Activated naive CD8-positive, alpha-beta T cell (primary cell): Measurements from ENCODE around the gene TNNI3.

Experiments
- H3K27ac Mint-ChIP-seq: one replicate; pipeline ENCODE4 v1.8.0; 2021; ENCODE audit warnings: mixed read lengths
- H3K27me3 Mint-ChIP-seq: one replicate; pipeline ENCODE4 v1.8.0; 2021; ENCODE audit warnings: mixed read lengths
- H3K36me3 Mint-ChIP-seq: one replicate; pipeline ENCODE4 v1.8.0; 2021; ENCODE audit warnings: mixed read lengths
- H3K4me1 Mint-ChIP-seq: one replicate; pipeline ENCODE4 v1.8.0; 2021; ENCODE audit warnings: low read depth, mixed read lengths
- H3K4me3 Mint-ChIP-seq: one replicate; pipeline ENCODE4 v1.8.0; 2021; ENCODE audit warnings: mild to moderate bottlenecking, mixed read lengths
- H3K9me3 Mint-ChIP-seq: one replicate; pipeline ENCODE4 v1.8.0; 2021; ENCODE audit warnings: low read depth, mixed read lengths

Gene TNNI3

DNA sequence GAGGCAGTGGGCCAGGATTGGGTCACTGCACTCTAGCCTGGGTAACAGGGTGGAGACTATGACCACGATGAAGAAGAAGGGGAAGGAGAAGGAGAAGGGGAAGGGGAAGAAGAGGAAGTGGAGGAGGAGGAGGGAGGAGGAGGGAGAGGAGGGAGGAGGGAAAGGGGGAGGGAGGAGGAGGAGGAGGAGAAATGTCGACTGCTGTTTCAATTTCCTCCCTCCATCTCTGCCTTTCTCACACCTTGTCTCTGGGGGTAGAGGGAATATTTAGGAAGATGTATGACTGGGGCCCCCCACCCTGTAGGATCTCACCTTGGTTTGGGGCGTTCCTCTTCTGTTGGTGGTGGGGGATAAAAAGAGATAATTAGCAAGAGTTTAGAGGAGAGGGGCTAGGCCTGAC lies 12.3 kb downstream of the TNNI3 start:
- Mint-ChIP-seq H3K9me3 (no peaks in the 10 kb centered on the region), H3K36me3 (peaks cover 4% of the 10 kb centered on the region), H3K4me1 (peaks cover 6% of the 10 kb centered on the region), H3K4me3 (no peak overlapping the region), H3K27ac (no peak overlapping the region), H3K27me3 (peaks cover 32% of the 10 kb centered on the region)

DNA sequence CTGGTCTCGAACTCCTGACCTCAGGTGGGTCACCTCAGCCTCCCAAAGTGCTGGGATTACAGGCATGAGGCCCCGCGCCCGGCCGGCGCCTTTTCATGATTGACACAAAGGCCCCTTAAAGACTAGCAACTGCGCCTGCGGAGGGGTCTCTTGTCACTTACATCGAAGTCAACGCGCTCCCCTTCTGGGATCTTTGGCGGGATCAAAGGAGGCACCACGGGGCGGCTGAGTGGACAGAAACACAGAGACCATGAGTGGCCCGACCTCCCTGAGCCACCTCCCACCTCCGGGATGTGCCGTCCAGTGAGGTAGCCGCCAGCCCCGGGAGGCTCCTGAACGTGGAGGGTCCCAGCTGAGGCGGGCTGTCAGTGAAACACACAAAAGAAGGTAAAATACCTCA lies 15.8 kb downstream of the TNNI3 start:
- H3K4me3 Mint-ChIP-seq: no peak overlapping the region
- peaks cover 27% of the 10 kb centered on the region for H3K27me3 Mint-ChIP-seq
- no peaks in the 10 kb centered on the region for H3K9me3 Mint-ChIP-seq
- peaks cover 4% of the 10 kb centered on the region for H3K36me3 Mint-ChIP-seq
- H3K27ac Mint-ChIP-seq: no peak overlapping the region
- H3K4me1 Mint-ChIP-seq: peaks cover 6% of the 10 kb centered on the region

DNA sequence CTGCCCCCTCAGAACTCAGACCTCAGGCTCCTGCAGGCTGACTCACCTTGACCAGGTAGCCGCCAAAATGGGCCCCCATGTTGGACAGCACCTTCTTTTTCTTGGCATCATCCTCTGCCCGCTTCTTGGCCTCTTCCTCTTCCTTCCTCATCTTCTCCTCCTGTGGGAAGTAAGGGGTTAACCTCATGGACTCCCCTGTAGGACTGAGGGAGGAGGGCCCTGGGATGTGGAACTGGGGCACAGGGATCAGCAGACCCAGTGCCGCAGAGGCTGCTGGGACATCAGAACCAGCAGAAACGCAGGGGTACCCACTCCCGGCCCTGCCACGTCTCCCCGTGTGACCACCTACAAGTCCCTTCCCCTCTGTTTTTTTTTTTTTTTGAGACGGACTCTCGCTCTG lies 19.6 kb downstream of the TNNI3 start:
- no peaks in the 10 kb centered on the region for H3K36me3 Mint-ChIP-seq
- peaks cover 3% of the 10 kb centered on the region for H3K4me1 Mint-ChIP-seq
- H3K4me3 Mint-ChIP-seq: no peak overlapping the region
- H3K9me3 Mint-ChIP-seq: no peaks in the 10 kb centered on the region
- H3K27ac Mint-ChIP-seq: no peak overlapping the region
- peaks cover 10% of the 10 kb centered on the region for H3K27me3 Mint-ChIP-seq

DNA sequence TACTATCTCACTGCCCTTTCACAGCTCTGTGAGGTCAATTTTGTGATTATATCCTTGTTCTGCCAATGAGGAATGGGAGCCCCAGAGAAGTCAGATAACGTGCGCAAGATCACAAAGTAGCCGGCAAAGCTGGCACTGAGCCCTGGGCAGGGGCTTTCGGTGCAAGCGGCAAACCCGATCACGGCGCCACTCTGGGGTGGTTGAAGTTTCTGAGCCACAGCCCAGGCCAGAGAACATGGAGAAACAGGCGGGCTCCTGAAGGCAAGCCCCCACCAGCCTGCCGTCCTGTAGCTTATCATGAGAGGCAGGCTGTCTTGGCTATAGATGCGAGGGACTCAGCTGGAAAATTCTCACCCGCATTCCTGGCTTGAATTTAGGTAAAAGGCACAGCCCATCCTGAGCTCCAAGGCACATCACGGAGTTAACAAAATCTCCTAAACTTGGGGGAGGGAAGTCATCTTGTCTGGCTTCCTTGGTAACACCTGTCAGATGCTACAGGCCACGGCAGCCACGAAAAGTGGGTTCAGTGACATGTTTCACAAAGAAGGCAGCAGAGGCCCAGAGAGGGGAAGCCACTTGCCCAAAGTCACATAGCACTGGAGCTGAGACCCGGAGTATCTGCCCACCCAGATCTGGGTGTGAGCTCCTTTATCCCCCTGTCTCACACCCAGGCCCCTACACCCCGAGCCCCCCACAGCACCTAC lies 21.0 kb downstream of the TNNI3 start:
- H3K27me3 Mint-ChIP-seq: peaks cover 14% of the 10 kb centered on the region
- H3K27ac Mint-ChIP-seq: no peak overlapping the region
- no peak overlapping the region for H3K4me3 Mint-ChIP-seq
- no peaks in the 10 kb centered on the region for H3K36me3 Mint-ChIP-seq
- no peaks in the 10 kb centered on the region for H3K9me3 Mint-ChIP-seq
- H3K4me1 Mint-ChIP-seq: peaks cover 3% of the 10 kb centered on the region

DNA sequence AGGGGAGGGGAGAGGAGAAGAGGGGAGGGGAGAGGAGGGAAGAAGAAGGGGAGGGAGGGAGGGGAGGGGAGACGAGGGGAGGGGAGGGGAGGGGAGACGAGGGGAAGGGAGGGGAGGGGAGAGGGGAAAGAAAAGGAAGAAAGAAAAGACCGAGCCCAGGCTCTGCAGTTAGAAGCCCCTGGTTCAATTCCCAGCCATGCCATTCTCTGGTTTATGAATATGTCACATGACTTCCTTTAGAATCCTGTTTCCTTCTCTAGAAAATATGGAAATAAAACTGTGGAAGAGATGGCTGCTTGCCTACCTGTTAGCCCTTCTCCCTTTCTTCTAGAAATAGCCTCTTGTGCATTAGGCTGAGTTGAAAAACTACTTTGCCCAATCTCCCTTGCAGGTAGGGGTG lies 22.8 kb downstream of the TNNI3 start:
- no peak overlapping the region for H3K4me3 Mint-ChIP-seq
- H3K27me3 Mint-ChIP-seq: peaks cover 21% of the 10 kb centered on the region
- H3K4me1 Mint-ChIP-seq: no peaks in the 10 kb centered on the region
- no peak overlapping the region for H3K27ac Mint-ChIP-seq
- no peaks in the 10 kb centered on the region for H3K36me3 Mint-ChIP-seq
- no peaks in the 10 kb centered on the region for H3K9me3 Mint-ChIP-seq

DNA sequence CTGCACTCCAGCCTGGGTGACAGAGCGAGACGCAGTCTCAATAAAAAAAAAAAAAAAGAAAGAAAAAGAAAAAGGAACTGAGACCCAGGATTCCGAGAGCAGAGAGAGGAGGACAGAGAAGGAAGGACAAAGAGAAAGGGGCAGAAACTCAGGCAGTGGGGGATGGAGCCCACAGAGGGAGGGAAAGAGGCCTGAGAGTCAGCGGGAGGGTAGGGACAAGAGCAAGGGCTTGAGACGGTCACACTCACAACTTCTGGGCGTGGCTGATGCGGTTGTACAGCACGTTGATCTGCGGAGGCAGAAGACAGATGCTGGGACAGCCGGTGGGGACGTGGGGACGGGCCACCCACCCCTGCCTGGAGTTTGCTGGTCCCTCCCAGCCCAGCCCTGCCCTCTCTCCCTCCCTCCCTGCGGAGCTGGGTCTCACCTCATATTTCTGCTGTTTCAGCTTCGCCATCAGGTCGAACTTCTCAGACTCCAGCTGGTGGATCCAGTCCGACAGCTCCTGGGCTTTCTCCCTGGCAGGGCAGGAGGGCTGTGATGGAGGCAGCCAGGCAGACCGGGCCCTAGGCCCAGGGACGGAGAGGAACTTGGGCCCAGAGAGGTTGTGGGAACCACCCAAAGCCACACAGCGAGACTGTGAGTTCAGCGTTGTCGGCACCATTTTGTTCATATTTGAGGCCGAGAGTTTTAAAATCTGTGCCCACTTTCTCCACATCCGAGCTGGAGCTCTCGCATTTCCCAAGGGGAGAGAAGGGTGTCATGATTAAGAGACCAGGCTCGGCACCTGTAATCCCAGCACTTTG lies 23.7 kb downstream of the TNNI3 start:
- peaks cover 25% of the 10 kb centered on the region for H3K27me3 Mint-ChIP-seq

DNA sequence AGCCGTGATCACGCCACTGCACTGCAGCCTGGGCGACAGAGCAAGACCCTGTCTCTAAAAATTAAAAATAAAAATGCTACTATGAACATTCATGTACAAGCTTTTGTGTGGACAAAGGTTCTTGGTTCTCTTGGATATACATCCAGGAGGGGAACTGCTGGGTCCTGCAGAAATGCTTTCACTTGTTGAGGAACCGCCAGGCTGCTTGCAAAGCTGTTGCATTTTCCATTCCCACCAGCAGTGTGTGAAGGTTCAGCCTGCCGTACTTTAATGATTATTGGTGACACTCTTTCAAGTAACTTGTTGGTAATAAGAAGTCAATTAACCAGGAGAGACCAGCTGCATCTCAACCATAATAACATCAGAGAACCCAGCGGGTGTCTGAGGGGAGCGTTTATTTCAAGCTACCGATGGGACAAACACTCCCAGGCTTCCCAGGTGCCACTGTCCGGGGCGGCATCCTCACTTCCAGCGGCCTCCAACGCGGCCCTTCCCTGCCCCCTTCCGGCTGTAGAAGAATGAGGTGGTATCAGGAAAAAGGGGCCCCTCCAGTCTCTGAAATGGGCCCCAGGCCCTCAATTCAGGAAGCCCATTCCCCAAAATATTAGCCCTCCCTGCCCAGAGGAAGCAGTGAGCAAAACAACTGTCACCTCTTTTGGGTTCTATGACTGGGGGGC lies 24.9 kb downstream of the TNNI3 start:
- peaks cover 25% of the 10 kb centered on the region for H3K27me3 Mint-ChIP-seq
- no peaks in the 10 kb centered on the region for H3K4me1 Mint-ChIP-seq

More for the DNA sequence above, 23.7 kb downstream of the TNNI3 start:
- no peaks in the 10 kb centered on the region for H3K36me3 Mint-ChIP-seq
- no peak overlapping the region for H3K27ac Mint-ChIP-seq
- no peaks in the 10 kb centered on the region for H3K4me1 Mint-ChIP-seq
- H3K4me3 Mint-ChIP-seq: no peak overlapping the region
- no peaks in the 10 kb centered on the region for H3K9me3 Mint-ChIP-seq

DNA sequence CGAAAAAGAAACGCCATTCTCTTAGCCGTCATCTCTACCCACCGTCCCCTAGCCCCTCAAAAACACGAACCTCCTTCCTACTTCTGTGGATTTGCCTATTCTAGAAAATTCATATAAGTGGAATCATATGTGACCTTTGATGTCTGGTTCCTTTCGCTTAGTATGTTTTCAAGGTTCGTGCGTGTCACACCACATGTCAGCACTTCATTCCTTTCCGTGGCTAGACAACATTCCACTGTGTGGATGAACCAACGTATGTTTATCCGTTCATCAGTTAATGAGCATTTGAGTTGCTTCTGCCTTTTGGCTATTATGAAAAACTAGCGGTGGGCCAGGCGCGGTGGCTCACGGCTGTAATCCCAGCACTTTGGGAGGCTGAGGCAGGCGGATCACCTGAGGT lies 26.1 kb downstream of the TNNI3 start:
- H3K27me3 Mint-ChIP-seq: peaks cover 34% of the 10 kb centered on the region
- H3K36me3 Mint-ChIP-seq: no peaks in the 10 kb centered on the region
- no peak overlapping the region for H3K4me3 Mint-ChIP-seq
- H3K4me1 Mint-ChIP-seq: no peaks in the 10 kb centered on the region
- H3K9me3 Mint-ChIP-seq: no peaks in the 10 kb centered on the region
- H3K27ac Mint-ChIP-seq: no peak overlapping the region

More for the DNA sequence above, 24.9 kb downstream of the TNNI3 start:
- Mint-ChIP-seq H3K9me3 (no peaks in the 10 kb centered on the region), H3K27ac (no peak overlapping the region), H3K36me3 (no peaks in the 10 kb centered on the region), H3K4me3 (no peak overlapping the region)

DNA sequence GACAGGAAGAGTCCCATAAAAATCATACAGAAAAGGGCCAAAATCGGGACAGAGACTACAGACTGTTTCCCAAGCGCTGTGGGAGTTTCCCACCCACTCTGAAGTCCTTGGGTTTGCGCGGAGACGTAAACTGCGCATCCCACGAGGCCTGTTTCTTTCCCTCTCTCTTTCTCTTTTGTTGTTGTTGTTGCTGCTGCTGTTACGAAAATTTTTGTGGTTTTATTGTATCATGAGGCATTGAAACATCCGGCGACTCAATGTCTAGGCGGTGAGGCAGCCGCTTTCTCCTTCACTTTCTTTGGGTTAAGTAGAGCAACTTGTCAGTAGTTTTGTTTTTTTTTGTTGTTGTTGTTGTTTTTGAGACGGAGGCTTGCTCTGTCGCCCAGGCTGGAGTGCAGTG lies 38.5 kb downstream of the TNNI3 start:
- H3K27ac Mint-ChIP-seq: no peak overlapping the region
- H3K36me3 Mint-ChIP-seq: no peaks in the 10 kb centered on the region
- peaks cover 8% of the 10 kb centered on the region for H3K27me3 Mint-ChIP-seq
- H3K4me3 Mint-ChIP-seq: peak overlapping the region; percentile 98
- H3K4me1 Mint-ChIP-seq: peaks cover 29% of the 10 kb centered on the region
- H3K9me3 Mint-ChIP-seq: no peaks in the 10 kb centered on the region

DNA sequence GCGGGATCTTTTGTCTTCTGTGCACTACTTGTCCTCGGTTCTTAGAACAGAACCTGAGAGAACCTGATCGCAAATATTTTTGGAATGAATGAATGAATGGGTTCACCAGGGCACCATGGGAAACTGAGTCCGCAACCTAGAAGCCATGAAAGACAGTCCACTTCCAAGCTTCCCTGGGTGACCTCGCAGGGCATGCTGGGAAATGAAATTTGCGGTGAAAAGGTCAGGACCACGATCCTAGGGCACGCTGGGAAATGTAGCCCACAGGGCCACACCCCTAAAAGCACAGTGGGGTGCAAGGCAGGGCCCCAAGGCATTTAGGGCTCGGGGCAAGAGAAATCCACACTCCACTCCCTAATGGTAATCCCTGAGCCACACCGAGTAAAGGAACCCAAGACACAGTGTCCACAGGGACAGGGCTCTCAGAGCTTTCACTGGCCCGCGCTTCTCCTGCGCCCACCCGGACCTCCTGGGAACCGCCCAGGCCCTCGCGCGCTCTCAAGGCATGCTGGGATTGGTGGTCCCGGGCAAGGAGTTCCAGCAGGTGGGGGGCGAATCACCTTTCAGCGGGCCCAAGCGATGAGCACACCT lies 39.0 kb downstream of the TNNI3 start:
- peaks cover 2% of the 10 kb centered on the region for H3K27me3 Mint-ChIP-seq
- peak overlapping the region; percentile 98 for H3K4me3 Mint-ChIP-seq
- no peaks in the 10 kb centered on the region for H3K36me3 Mint-ChIP-seq
- no peaks in the 10 kb centered on the region for H3K9me3 Mint-ChIP-seq
- H3K4me1 Mint-ChIP-seq: peaks cover 29% of the 10 kb centered on the region
- H3K27ac Mint-ChIP-seq: no peak overlapping the region

DNA sequence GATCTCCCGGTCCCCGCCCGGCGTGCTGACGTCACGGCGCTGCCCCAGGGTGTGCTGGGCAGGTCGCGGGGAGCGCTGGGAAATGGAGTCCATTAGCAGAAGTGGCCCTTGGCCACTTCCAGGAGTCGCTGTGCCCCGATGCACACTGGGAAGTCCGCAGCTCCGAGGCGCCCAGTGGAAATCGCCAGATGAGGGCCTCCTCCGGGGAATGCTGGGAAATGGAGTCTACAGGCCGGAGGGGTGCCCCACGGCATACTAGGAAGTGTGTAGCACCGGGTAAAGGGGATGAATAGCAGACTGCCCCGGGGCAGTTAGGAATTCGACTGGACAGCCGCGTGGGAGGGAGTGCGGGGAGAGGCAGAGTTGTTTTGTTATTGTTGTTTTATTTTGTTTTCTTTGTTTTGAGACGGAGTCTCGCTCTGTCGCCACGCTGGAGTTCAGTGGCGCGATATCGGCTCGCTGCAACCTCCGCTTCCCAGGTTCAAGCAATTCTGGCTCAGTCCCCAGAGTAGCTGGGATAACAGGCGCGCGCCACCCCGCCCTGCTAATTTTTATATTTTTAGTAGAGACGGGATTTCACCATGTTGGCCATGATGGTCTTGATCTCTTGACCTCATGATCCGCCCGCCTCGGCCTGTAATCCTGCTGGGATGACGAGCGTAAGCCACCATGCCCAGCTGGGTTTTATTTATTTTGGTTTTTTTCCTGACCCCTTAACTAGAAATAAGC lies 39.7 kb downstream of the TNNI3 start:
- no peaks in the 10 kb centered on the region for H3K9me3 Mint-ChIP-seq
- H3K4me3 Mint-ChIP-seq: peak overlapping the region; percentile 98
- peak overlapping the region; percentile 90 for H3K27ac Mint-ChIP-seq
- no peaks in the 10 kb centered on the region for H3K27me3 Mint-ChIP-seq
- no peaks in the 10 kb centered on the region for H3K36me3 Mint-ChIP-seq
- peaks cover 29% of the 10 kb centered on the region for H3K4me1 Mint-ChIP-seq

DNA sequence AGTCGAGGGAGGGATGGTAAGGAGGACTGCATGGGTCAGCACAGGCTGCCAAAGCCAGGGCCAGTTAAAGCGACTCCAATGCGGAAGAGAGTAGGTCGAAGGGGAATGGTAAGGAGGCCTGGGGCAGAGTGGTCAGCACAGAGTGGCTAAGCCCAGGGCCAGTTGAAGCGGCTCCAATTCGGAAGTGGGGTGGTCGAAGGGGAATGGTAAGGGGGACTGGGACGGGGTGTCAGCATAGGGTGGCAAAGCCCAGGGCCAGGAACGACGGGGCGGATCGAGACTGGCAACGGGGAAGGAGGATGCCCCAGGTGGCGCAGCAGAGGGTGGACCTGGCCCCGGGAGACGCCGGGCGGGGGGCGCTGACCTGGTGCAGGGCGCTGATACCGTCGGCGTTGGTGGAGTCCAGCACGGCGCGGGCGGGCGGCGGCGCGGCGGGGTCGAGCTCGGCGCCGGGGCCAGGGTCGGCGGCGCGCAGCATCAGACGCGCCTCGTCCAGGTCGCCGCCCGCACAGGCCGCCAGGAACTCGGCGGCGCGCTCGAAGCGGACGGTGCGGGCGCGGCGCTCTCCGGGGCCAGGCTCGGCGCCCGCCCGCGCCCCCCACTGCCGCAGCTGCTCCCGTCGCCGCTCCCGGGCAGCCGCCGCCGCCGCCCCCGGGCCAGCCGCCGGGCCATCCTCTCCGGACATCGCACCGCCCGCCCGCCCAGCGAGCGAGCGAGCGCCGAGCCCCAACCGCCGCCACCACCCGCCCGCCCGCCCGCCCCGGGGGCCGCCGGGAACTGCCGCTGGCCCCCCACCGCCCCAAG lies 40.5 kb downstream of the TNNI3 start, which contains the start of gene PPP1R12C:
Gene PPP1R12C (minus strand): TSS at position 779 of the 804 bp plus-strand sequence. CDS start 94 bp downstream, at position 685.
- H3K36me3 Mint-ChIP-seq: no peaks in the 10 kb centered on the region
- no peaks in the 10 kb centered on the region for H3K27me3 Mint-ChIP-seq
- H3K27ac Mint-ChIP-seq: peak within 1 kb of the TSS; percentile 90
- H3K9me3 Mint-ChIP-seq: no peaks in the 10 kb centered on the region
- H3K4me3 Mint-ChIP-seq: peak within 1 kb of the TSS; percentile 99
- peaks cover 29% of the 10 kb centered on the region for H3K4me1 Mint-ChIP-seq

DNA sequence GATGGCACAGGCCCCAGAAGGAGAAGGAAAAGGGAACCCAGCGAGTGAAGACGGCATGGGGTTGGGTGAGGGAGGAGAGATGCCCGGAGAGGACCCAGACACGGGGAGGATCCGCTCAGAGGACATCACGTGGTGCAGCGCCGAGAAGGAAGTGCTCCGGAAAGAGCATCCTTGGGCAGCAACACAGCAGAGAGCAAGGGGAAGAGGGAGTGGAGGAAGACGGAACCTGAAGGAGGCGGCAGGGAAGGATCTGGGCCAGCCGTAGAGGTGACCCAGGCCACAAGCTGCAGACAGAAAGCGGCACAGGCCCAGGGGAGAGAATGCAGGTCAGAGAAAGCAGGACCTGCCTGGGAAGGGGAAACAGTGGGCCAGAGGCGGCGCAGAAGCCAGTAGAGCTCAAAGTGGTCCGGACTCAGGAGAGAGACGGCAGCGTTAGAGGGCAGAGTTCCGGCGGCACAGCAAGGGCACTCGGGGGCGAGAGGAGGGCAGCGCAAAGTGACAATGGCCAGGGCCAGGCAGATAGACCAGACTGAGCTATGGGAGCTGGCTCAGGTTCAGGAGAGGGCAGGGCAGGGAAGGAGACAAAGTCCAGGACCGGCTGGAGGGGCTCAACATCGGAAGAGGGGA lies 41.2 kb downstream of the TNNI3 start:
- no peaks in the 10 kb centered on the region for H3K9me3 Mint-ChIP-seq
- peak overlapping the region; percentile 99 for H3K4me3 Mint-ChIP-seq
- peak overlapping the region; percentile 89 for H3K27ac Mint-ChIP-seq
- H3K36me3 Mint-ChIP-seq: no peaks in the 10 kb centered on the region
- no peaks in the 10 kb centered on the region for H3K27me3 Mint-ChIP-seq
- peaks cover 29% of the 10 kb centered on the region for H3K4me1 Mint-ChIP-seq
